Endometrial microvascular endothelial cells (primary cell): ENCODE data around the gene SNRPE. TPM values are rescaled to one million over a fixed set of nuclear protein-coding genes. Genes with fewer than 3 reads are reported as not detected.

Experiments used
- total RNA-seq: library from RNA; depleted of rRNA; stranded (reverse); fragments of >200 nt; gene quantifications from one replicate; pipeline ENCODE4 v1.2.3, GENCODE V29; 2015; ENCODE audit errors: inconsistent ontology term

SNRPE gene
- total RNA-seq, 1 donor from 2014 or later, result 109 TPM

Other genes with a start within 250 kb of the SNRPE start
- gene ATP2B4, start 234.8 kb upstream of the SNRPE start, total RNA-seq, result 67.6 TPM
- gene LAX1, start 96.4 kb upstream of the SNRPE start, total RNA-seq, result 0.19 TPM
- 12.5 TPM for gene ZBED6, start 66.0 kb upstream of the SNRPE start, total RNA-seq
- gene ZC3H11A, start 66.0 kb upstream of the SNRPE start, total RNA-seq, result 64.8 TPM
- 8.7 TPM for gene SOX13, start 211.5 kb downstream of the SNRPE start, total RNA-seq